OCI-LY7 (cell line): ENCODE results near the gene MED13. TPM values are rescaled to one million over a fixed set of nuclear protein-coding genes. Genes with fewer than 3 reads are reported as not detected.

Source experiments
- Bru-seq: library from RNA; stranded (reverse); fragments of 400-500 nt; gene quantifications from one replicate; lab custom pipeline; 2021; lab: Mats Ljungman, UMichigan
- BruChase-seq, 2 experiments: library from RNA; stranded (reverse); fragments of 400-500 nt; gene quantifications; one replicate each; lab custom pipeline; 2021; lab: Mats Ljungman, UMichigan
- BruUV-seq: library from RNA; stranded (reverse); fragments of 400-500 nt; replicated peaks from 2 replicates; lab custom pipeline; 2021; lab: Mats Ljungman, UMichigan
- CTCF ChIA-PET: fragments of 300-600 bp; sonication (Branson Sonifier 250); formaldehyde crosslinking; loops from one replicate; lab custom pipeline; 2022; ENCODE audit warnings: antibody characterized with exemption; ENCODE audit not compliant: unreplicated experiment; lab: Charles Lee
- POLR2A ChIA-PET: fragments of 300-600 bp; sonication (Branson Sonifier 250); formaldehyde crosslinking; loops from one replicate; lab custom pipeline; 2022; ENCODE audit warnings: antibody characterized with exemption; lab: Charles Lee
- DNase-seq: peaks from one replicate; pipeline ENCODE4 v3.0.0-alpha.2; 2015; ENCODE audit warnings: low spot score
- H2AFZ ChIP-seq: fragments of 200-600 bp; sonication (generic), shearing (Covaris generic); 2 replicates; pipeline ENCODE4 v1.6.1; 2014; ENCODE audit warnings: mild to moderate bottlenecking, antibody characterized with exemption, low read length, moderate library complexity
- H3K27ac ChIP-seq: fragments of 200-600 bp; sonication (generic); 2 replicates; pipeline ENCODE4 v1.5.1; 2014; ENCODE audit warnings: mixed run types, low read depth, mild to moderate bottlenecking, moderate library complexity, low read length, inconsistent platforms; ENCODE audit not compliant: poor library complexity, severe bottlenecking
- H3K36me3 ChIP-seq: fragments of 200-600 bp; sonication (generic); 2 replicates; pipeline ENCODE4 v1.6.1; 2014; ENCODE audit warnings: mild to moderate bottlenecking, antibody characterized with exemption, low read length, moderate library complexity, mixed read lengths; ENCODE audit not compliant: insufficient read depth
- H3K4me1 ChIP-seq: fragments of 200-600 bp; sonication (generic); 2 replicates; pipeline ENCODE4 v1.5.1; 2014; ENCODE audit warnings: mild to moderate bottlenecking, low read length; ENCODE audit not compliant: insufficient read depth, poor library complexity, severe bottlenecking
- H3K4me2 ChIP-seq: fragments of 200-600 bp; sonication (generic); 2 replicates; pipeline ENCODE4 v1.6.1; 2014; ENCODE audit warnings: mild to moderate bottlenecking, low read length
- H3K4me3 ChIP-seq: fragments of 200-600 bp; sonication (generic); 2 replicates; pipeline ENCODE4 v1.5.1; 2014; ENCODE audit warnings: mild to moderate bottlenecking, low read depth, low read length; ENCODE audit not compliant: poor library complexity, severe bottlenecking
- H3K79me2 ChIP-seq: fragments of 200-600 bp; sonication (generic); 2 replicates; pipeline ENCODE4 v1.6.1; 2016; ENCODE audit warnings: low read depth, mild to moderate bottlenecking, low read length, moderate library complexity, mixed read lengths; ENCODE audit not compliant: insufficient read depth
- H3K9me2 ChIP-seq: fragments of 200-600 bp; sonication (generic); 2 replicates; pipeline ENCODE4 v1.6.1; 2016; ENCODE audit warnings: mild to moderate bottlenecking, low read length, mixed read lengths; ENCODE audit not compliant: insufficient read depth
- H3K9me3 ChIP-seq: fragments of 200-600 bp; sonication (generic); 2 replicates; pipeline ENCODE4 v1.6.1; 2014; ENCODE audit warnings: mild to moderate bottlenecking, mixed run types, low read length, mixed read lengths
- H4K20me1 ChIP-seq: fragments of 200-600 bp; sonication (generic); 2 replicates; pipeline ENCODE4 v1.6.1; 2014; ENCODE audit warnings: mild to moderate bottlenecking, antibody characterized with exemption, low read length, moderate library complexity, mixed read lengths; ENCODE audit not compliant: insufficient read depth
- CTCF ChIP-seq: fragments of 200-600 bp; sonication (generic); conservative IDR thresholded peaks from 2 replicates; pipeline ENCODE4 v1.5.1; 2014; ENCODE audit warnings: mild to moderate bottlenecking, antibody characterized with exemption, low read length, moderate library complexity, mixed read lengths
- EZH2phosphoT487 ChIP-seq: fragments of 200-600 bp; sonication (generic); IDR thresholded peaks from 2 replicates; pipeline ENCODE4 v1.6.1; 2018; ENCODE audit warnings: low read depth, borderline replicate concordance, mild to moderate bottlenecking, mixed run types, antibody characterized with exemption, low read length, moderate library complexity, mixed read lengths
- intact Hi-C: fragments of 100-400 bp; cut with micrococcal nuclease; formaldehyde crosslinking; loops from one replicate; pipeline ENCODE4 v1.10.0; 2022; ENCODE audit not compliant: unreplicated experiment
- long read RNA-seq: library from polyadenylated mRNA; stranded (forward); transcript quantifications from one replicate; pipeline ENCODE4 v2.0.0, GENCODE V29; 2022
- total RNA-seq, 2 experiments: library from RNA; depleted of rRNA in 1 of 2; stranded (reverse); fragments of >200 nt in 1 of 2; shearing (Covaris generic) in 1 of 2; gene quantifications; 2 replicates each; pipeline ENCODE4 v1.2.3, GENCODE V29; 2014 to 2022

MED13 gene, protein sequence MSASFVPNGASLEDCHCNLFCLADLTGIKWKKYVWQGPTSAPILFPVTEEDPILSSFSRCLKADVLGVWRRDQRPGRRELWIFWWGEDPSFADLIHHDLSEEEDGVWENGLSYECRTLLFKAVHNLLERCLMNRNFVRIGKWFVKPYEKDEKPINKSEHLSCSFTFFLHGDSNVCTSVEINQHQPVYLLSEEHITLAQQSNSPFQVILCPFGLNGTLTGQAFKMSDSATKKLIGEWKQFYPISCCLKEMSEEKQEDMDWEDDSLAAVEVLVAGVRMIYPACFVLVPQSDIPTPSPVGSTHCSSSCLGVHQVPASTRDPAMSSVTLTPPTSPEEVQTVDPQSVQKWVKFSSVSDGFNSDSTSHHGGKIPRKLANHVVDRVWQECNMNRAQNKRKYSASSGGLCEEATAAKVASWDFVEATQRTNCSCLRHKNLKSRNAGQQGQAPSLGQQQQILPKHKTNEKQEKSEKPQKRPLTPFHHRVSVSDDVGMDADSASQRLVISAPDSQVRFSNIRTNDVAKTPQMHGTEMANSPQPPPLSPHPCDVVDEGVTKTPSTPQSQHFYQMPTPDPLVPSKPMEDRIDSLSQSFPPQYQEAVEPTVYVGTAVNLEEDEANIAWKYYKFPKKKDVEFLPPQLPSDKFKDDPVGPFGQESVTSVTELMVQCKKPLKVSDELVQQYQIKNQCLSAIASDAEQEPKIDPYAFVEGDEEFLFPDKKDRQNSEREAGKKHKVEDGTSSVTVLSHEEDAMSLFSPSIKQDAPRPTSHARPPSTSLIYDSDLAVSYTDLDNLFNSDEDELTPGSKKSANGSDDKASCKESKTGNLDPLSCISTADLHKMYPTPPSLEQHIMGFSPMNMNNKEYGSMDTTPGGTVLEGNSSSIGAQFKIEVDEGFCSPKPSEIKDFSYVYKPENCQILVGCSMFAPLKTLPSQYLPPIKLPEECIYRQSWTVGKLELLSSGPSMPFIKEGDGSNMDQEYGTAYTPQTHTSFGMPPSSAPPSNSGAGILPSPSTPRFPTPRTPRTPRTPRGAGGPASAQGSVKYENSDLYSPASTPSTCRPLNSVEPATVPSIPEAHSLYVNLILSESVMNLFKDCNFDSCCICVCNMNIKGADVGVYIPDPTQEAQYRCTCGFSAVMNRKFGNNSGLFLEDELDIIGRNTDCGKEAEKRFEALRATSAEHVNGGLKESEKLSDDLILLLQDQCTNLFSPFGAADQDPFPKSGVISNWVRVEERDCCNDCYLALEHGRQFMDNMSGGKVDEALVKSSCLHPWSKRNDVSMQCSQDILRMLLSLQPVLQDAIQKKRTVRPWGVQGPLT (N-terminal part only)
- total RNA-seq (2014; rRNA removed; shearing (Covaris generic)) (32.5 and 42.3 TPM in 2 replicates), total RNA-seq (2022) (70.8 and 80.3 TPM in 2 replicates), Bru-seq, nascent RNA (percentile 91 among the genes with signal in this experiment), BruChase-seq, experiment 1, labeled RNA remaining after a 6-hour chase (percentile 88 among the genes with signal in this experiment), BruChase-seq, experiment 2, labeled RNA remaining after a 2-hour chase (percentile 94 among the genes with signal in this experiment)
- long read RNA-seq, partial matches to known transcripts: 15 of 19 reads
- long read RNA-seq, other reads (novel, unspliced or antisense): 3 of 19 reads

DNA sequence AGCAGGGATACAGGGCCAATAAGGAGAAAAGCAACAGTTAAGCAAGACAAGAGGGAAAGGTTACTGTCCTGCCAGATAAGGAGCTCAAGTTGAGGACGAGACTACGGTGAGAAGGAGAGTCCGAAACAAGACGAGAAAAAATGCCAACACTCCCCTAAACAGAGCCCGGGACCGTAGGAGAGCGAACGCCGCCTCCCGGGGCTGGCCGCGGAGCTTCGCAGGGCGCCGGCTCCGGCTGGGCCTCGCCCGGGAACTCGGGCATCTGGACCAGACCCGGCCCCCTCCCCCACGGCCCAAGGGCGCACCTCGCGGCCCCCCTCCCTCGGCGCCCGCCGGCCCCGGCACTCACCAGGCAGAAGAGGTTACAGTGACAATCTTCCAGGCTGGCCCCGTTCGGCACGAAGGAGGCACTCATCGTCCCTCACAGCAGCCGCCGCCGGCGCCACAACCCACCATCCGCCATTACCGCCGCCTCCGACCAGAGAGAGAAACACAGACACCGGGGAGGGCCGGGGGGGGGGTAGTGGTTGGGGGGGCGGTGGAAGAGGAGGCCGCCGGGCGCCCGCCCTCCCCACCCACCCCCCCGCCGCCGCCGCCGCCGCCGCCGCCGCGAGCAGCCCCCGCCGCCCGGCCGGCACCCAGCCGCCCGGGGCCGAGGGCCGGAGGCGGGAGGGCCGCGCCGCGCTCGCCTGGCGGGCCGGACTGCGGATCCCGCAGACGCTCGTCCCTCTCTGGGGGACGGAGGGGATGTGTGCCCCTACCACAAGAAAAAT is at the start of gene MED13:
Gene MED13, minus strand, starts transcription at position 488 of the 773 bp plus-strand sequence. Its CDS starts 73 bp downstream, at position 415.
- H3K9me2 ChIP-seq: no peaks in the 10 kb centered on the region
- peaks cover 34% of the 10 kb centered on the region for H3K36me3 ChIP-seq
- H2AFZ ChIP-seq: peak within 1 kb of the TSS; percentile 96
- DNase-seq: peak; percentile 62
- peak within 1 kb of the TSS; percentile 82 for H3K4me2 ChIP-seq
- peaks cover 34% of the 10 kb centered on the region for H4K20me1 ChIP-seq
- no TSS peak for BruUV-seq
- H3K9me3 ChIP-seq: no peaks in the 10 kb centered on the region
- intact Hi-C loops: loop anchor here (1.0 to 10.0 kb wide), 5 partner anchors 138 to 653 kb away; partner anchors contain the start of genes BRIP1 and INTS2
- peak within 1 kb of the TSS; percentile 80 for H3K27ac ChIP-seq
- POLR2A ChIA-PET: interaction anchor here (1.1 kb wide), 1 partner anchor 36 kb away, joined by 7 read pairs; no protein-coding TSS in a partner anchor
- peaks cover 26% of the 10 kb centered on the region for H3K4me1 ChIP-seq
- H3K4me3 ChIP-seq: peak within 1 kb of the TSS; percentile 99
- TF ChIP-seq CTCF: no peak
- TF ChIP-seq EZH2phosphoT487: no peak
- peaks cover 53% of the 10 kb centered on the region for H3K79me2 ChIP-seq
- CTCF ChIA-PET: interaction anchor here (0.6 kb wide), 1 partner anchor 44 kb away, joined by 3 read pairs; no protein-coding TSS in a partner anchor

DNA sequence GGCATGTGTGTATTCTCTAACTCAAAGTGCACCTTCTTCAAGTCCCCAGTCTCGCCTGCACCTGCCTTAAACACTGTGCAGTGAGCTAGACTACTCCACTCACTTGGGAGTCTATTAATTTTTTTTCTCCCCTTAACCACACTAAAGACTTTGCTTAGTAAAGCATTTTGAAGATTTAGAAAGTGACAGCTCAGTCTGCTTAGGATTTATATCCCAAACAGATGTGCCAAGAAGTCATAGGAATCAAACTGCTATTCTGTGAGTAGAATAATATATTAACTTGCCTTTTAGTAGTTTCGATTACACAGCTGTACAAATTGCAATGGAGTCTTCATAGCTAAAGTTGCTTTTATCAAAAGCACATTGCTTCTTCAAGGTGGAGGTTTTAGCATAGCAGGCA is 47.2 kb upstream of the MED13 start:
- Histone ChIP-seq H3K4me1 (no peaks in the 10 kb centered on the region), H3K4me3 (no peak overlapping the region), H3K79me2 (no peaks in the 10 kb centered on the region), H4K20me1 (no peaks in the 10 kb centered on the region), H3K4me2 (no peak overlapping the region), H3K27ac (no peak overlapping the region), H3K9me2 (no peaks in the 10 kb centered on the region), H2AFZ (no peak overlapping the region), H3K9me3 (no peaks in the 10 kb centered on the region), H3K36me3 (no peaks in the 10 kb centered on the region)
- TF ChIP-seq CTCF (no peak), EZH2phosphoT487 (no peak)
- CTCF ChIA-PET: no interaction called here
- no TSS peak for BruUV-seq
- intact Hi-C loops: no loop called here
- DNase-seq: no peak
- POLR2A ChIA-PET: interaction anchor here (0.6 kb wide), 1 partner anchor 18 kb away, joined by 3 read pairs; no protein-coding TSS in a partner anchor
